NCI-H460 (cell line): ENCODE data around the gene N4BP2. TPM values are rescaled to one million over a fixed set of nuclear protein-coding genes. Genes with fewer than 3 reads are reported as not detected.
A peak's percentile ranks its signal among the peaks of the same experiment; 100 is the strongest.
"Not testable (repeated sequence)": the region's sequence is repeated elsewhere in the genome, so short reads cannot be mapped to it uniquely, and the experiment has no call there.

ENCODE experiments used
- DNase-seq: peaks from one replicate; pipeline ENCODE4 v3.0.0-alpha.2; 2016; ENCODE audit warnings: low read depth; ENCODE audit errors: extremely low read depth
- total RNA-seq: library from RNA; depleted of rRNA; stranded (reverse); fragments of >200 nt; shearing (Covaris generic); gene quantifications from 2 replicates; pipeline ENCODE4 v1.2.3, GENCODE V29; 2014

Gene N4BP2
- total RNA-seq, 1 experiment from 2014 or later, result 12.1 TPM

DNA sequence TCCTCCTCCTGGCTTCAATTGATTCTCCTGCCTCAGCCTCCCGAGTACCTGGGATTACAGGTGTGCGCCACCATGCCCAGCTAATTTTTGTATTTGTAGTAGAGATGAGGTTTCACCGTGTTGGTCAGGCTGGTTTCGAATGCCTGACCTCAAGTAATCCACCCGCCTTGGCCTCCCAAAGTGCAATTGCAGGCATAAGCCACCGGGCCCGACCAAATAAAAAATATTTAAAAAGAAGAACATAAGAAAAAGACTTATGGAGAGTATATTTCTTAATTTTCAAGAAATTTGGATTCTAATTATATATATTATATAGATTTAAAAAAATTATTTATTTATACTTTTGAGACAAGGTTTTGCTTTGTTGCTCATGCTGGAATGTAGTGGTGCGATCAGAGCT, 29.8 kb downstream of the N4BP2 start:
- DNase-seq, result no peak

DNA sequence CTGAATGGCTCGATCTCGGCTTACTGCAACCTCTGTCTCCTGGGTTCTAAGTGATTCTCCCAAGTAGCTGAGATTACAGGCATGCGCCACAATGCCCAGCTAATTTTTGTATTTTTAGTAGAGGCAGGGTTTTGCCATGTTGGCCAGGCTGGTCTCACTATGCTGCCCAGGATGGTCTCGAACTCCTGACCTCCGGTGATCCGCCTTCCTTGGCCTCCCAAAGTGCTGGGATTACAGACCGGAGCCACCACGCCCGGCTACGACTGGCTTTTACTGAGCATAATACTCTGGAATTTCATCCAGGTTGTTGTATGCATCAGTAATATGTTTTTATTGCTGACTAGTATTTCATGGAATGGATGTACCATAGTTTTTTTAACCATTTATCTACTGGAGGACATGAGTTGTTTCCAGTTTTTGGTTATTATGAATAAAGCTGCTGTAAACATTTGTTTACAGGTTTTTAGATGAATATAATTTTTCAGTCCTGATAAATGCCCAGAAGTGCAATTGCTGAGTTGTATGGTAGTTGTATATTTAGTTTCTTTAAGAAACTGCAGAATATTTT, 31.2 kb downstream of the N4BP2 start:
- DNase-seq, result no peak

DNA sequence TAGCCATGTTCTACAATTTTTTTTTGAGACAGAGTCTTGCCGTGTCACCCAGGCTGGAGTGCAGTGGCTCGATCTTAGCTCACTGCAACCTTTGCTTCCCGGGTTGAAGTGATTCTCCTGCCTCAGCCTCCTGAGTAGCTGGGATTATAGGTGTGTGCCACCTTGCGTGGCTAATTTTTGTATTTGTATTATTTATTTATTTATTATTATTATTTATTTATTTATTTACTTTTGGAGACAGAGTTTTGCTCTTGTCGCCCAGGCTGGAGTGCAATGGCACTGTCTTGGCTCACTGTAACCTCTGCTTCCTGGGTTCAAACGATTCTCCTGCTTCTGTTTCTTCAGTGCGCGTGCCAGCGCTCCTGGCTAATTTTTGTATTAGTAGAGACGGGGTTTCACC, 36.8 kb downstream of the N4BP2 start:
- DNase-seq, result not testable (repeated sequence)

DNA sequence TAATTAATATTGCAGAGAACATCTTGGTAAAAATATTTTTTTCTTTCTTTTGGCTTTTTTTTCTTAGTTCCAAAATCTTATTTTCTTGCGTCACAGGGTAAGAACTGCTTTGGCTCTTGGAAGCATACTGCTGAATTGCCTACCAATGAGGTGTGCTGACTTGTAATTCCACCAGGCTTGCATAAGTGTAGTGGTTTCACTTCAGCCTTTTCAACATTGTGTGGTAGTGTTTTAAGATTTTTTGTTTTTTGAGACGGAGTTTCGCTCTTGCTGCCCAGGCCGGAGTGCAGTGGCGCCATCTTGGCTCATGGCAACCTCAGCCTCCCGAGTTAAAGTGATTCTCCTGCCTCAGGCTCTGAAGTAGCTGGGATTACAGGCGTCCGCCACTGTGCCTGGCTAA, 42.4 kb downstream of the N4BP2 start:
- no peak for DNase-seq

DNA sequence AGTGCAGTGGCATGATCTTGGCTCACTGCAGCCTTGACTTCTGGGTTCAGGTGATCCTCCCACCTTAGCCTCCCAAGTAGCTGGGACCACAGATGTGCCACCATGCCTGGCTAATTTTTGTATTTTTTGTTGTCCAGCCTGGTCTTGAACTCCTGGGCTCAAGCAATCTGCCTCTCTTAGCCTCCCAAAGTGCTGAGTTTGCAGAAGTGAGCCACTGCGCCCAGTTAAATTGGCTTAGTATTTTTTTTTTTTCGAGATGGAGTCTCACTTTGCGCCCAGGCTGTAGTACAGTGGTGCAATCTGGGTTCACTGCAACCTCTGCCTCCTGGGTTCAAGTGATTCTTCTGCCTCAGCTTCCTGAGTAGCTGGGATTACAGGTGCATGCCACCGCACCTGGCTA, 50.5 kb downstream of the N4BP2 start:
- DNase-seq, result not testable (repeated sequence)

DNA sequence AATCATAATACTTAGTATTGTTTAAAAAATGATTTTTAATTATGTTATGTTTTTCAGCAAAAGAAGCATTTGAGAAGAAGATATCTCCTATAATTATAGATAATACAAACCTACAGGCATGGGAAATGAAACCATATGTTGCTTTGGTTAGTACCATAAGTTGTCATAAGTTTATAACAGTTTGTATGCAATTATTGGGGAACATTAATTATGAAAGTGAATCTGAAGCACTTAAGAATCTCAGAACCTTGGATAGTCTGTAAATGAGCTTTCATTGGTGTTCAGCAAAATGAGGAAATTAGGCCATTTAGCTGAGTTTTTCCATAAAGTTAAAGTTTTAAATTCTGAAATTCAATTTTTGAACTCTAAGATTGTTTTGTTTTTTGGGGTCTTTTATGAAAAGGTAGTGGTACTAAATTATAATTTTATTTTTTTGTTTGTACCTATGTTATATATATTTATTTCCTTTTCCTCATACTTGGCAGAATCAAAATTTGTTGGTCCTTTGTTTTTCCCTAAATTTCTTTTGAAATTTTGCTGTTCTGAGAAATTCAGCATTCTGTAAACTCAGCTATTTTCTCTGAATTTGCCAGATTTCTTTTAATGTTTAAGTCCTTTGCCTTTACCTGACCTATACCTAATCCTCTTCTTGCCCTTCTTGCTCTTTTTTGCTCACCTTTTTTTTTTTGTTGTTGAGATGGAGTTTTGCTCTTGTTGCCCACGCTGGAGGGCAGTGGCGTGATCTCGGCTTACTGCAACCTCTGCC, 55.6 kb downstream of the N4BP2 start:
- DNase-seq, result no peak

DNA sequence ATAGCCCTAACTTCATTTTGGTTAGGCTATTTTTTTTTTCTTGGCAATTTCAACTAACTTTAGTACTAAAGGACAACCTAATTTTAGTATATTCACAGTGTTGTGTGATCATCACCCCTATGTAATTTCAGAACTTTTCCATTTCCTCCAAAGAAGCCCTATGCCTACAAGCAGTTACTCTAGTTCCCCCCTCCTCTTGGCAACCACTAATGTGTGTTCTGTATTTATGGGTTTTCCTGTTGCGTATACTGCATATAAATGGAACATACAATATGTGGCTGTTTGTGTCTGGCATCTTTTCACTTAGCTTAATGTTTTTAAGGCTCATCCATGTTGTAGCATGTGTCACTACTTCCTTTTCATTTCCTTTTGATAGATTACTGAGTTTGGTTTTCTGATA, 57.6 kb downstream of the N4BP2 start:
- DNase-seq, result no peak

DNA sequence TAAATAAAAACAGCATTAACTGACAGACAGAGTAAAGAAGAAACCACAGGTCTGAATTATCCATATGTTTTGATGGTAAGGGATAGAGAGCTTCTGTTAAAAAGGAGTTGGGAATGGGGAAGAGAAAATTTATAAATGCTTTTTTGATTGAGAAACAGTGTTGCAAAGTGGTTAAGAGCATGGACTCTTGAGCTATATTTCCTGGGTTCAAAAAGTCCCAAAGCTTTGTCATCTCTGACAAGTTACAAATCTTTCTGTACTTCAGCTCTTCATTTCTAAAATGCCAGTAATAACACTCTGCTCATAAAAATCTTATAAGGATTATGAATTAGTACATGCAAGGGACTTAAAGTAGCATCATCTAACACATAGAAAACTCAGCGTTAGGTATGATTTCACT, 62.2 kb downstream of the N4BP2 start:
- no peak for DNase-seq

DNA sequence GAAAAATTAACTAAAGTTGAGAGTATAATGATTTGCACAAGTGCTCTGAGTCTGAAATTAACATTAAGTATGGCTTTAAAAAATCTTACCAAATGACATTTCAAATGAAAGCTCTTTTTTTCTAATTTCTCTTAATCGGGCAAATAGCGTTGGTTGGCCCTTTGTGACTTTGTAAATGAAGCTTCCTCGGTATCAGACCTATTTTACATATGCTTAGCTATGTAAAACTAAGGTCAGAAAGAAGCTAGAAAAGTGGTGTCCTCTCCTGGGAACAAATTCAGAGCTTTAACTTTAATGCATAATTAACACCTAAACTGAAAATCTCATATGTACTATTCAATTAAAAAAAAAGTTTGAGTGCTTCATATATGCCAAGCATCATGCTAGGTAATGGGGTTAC, 62.7 kb downstream of the N4BP2 start:
- DNase-seq, result no peak

DNA sequence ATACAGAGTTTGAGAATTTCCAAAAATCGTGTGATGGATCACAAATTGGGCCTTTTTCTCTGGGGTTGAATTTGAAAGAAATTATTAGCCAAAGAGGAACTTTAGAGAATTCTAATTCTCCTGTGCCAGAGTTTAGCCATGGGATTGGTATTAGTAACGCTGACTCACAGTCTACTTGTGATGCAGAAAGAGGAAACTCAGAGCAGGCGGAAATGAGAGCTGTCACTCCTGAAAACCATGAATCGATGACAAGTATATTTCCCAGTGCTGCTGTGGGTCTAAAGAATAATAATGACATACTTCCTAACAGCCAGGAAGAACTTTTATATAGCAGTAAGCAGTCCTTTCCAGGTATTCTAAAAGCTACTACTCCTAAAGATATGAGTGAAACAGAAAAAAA, 64.9 kb downstream of the N4BP2 start:
- peak; percentile 25 for DNase-seq

DNA sequence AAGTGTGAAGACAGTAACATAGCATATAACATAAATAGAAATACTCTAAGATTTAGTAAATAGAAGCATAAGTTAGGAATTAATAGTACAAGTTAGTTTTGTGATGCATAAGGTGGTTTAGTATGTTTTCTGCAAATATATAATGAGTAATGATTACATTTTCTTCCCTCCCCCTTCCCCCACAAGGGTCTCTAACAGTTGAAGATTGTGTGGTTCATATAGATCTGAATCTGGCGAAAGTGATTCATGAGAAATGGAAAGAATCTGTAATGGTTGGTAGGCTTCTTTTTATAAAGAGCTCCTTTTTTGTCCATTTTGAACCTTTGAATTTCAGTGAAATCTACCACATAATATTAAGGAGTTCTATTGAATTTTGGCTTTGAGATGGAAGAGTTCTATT, 66.3 kb downstream of the N4BP2 start:
- no peak for DNase-seq

DNA sequence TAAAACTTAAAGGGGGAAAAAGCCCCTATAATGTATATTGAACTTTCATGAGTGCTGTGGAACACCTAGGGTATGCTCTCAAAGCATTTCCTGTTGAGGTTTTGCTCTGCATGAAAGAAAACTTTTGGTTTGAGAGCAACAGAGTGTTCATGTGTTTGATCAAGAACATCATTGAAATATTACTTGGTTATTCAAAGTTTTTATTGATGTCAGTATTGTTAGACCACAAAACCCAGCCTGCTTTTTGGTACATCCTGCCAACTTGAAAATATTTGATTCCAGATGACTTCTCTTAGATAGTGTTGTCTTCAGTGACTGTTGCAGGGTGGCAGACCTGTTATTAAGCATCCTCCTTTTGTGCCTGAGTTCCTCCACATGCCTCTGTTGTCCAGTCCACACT, 68.0 kb downstream of the N4BP2 start:
- no peak for DNase-seq

DNA sequence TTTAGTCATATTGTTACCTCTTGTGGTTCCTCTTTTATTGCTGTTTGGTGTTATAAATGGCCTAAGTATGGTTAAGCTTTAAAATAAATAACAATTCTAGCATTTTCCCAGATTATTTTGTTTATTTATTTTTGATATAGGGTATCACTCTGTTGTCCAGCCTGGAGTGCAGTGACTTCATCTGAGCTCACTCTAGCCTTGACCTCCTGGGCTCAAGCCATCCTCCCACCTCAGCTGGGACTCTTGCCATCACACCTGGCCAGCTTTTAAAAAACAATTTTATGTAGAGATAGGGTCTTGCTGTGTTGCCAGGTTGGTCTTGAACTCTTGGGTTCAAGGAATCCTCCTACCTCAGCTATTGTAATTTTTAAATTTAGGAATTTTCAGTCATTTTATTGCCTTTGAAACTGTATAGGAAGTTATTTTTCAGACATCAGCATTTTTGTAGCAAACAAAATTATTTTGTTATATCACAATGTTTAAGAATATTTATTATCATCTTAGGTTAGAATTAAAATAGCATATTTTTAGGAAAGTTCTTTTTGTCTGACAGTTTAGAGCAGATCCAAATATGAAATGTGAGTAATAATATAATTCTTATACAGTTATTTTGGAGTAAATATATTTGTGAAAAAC, 73.9 kb downstream of the N4BP2 start:
- no peak for DNase-seq

DNA sequence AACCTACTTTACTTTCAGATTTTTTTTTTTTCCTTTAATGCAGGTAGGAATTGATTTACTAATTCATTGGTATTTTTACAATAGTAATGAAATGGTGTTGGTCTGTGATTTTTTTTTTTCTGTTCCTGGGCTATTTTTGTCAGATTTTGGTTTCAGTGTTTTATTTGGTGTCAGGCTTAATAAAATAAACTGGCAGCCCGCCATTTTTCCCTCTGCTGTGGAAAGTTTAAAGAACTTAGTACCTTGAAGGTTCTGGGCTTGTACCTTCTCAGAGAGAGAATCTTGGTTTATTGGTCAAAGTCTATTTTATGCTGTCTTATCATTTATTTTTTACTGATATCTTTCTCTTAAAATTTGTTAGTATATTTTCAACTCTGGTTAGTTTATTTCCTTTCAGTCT, 76.2 kb downstream of the N4BP2 start:
- DNase-seq, result no peak

DNA sequence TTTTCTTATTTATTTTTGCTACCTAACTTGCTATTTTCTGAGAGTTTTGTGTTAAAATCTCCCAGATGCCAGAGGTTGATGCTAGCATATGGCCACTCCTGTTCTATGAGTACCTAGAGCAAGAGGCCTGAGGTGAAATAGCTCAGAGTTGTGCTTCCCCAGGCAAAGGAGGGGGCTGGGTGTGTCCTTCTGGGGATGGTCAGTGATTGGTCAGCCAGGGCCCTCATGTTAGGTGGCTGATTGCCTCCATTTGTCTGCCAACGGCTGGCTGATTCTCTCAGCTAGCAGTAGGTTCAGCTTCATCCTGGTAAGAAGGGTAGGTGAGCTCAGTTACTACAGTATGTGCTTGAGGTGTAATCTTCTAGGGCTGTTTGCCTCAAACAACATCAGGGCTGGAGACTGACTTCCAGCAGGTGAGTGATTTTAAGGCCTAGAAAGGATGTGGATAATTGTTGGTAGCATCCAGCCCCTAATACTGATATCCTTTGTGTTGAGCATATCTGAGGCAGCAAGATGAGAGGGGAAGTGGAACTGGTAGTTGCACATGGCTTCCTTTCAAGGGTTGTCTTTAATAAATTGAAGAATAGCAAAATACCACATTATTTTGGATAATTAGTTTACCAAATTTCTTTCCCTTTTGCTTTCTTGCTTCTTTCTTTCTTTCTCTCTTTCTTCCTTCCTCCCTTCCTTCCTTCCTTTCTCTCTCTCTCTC, 77.7 kb downstream of the N4BP2 start:
- DNase-seq, result no peak

DNA sequence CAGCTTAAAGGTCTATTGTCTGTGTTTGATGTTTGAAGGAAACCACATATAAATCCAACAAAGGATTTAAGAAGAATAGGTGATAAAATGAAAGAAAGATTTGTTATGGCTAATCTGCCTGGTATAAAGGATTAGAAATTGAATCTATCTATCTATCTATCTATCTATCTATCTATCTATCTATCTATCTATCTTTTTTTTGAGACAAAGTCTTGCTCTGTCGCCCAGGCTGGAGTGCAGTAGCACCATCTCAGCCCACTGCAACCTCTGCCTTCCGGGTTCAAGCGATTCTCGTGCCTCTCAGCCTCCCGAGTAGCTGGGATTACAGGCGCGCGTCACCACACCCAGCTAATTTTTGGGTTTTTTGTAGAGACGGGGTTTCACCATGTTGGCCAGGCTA, 79.6 kb downstream of the N4BP2 start:
- not testable (repeated sequence) for DNase-seq

DNA sequence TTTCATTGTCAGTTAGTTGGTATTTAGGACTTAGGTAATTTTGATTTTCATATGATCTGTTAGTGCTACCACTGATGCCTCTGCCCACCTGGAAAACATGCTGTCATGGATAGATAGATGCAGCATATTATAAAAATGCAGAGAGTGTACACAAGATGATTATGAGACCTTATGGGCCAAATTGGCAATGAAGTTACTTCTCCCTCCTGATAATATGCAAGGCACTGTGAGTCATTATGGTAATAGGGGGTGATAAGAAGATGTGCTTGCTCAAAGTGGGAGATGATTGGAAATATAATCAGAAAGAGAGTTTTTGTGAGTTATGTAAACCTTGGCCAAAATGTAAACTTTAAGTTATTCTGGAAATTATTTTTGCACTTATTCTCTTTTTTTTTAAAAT, 83.5 kb downstream of the N4BP2 start:
- DNase-seq, result no peak

DNA sequence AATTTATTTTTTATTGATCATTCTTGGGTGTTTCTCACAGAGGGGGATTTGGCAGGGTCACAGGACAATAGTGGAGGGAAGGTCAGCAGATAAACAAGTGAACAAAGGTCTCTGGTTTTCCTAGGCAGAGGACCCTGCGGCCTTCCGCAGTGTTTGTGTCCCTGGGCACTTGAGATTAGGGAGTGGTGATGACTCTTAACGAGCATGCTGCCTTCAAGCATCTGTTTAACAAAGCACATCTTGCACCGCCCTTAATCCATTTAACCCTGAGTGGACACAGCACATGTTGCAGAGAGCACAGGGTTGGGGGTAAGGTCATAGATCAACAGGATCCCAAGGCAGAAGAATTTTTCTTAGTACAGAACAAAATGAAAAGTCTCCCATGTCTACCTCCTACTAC, 83.9 kb downstream of the N4BP2 start:
- DNase-seq, result not testable (repeated sequence)

DNA sequence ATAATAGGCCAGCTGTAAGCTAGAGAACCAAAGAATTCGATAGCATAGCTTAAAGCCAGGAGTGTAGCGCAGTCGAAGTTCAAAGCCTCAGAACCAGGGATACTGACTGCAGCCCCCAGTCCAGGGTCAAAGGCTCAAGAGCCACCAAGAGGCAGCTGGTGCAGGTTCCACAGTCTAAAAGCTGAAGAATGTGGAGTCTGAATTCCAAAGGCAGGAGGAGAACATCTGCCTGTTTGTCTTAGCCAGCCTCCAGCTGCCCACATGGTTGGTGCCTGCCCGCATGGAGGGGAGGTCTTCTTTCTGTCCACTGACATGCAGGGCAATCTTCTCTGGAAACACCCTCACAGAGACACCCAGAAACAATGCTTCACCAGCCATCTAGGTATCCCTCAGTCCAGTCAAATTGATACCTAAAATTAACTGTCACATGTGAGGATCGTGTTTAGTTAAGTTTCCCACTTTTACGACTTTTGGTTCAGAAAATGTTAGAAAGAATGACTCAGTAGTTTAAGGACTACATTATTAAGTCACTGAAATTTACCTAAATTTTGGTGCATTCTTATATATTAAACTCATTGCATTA, 87.4 kb downstream of the N4BP2 start:
- no peak for DNase-seq

DNA sequence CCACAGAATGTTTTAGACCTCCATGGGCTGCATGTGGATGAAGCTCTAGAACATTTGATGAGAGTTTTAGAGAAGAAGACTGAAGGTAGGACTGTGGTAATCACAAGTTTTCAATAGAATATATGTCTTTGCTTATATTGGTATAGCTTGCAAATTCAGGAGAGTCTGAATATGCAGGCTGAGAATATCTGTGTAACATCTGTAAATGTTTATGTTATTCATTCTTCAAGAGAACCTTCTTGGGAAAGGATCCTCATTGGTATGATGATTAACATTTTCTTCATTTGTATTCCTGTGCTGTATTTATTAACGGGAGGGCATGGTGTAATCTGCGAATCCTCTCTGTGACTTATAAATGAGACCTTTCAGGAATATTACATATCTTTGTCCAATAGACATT, 88.1 kb downstream of the N4BP2 start:
- DNase-seq, result no peak

DNA sequence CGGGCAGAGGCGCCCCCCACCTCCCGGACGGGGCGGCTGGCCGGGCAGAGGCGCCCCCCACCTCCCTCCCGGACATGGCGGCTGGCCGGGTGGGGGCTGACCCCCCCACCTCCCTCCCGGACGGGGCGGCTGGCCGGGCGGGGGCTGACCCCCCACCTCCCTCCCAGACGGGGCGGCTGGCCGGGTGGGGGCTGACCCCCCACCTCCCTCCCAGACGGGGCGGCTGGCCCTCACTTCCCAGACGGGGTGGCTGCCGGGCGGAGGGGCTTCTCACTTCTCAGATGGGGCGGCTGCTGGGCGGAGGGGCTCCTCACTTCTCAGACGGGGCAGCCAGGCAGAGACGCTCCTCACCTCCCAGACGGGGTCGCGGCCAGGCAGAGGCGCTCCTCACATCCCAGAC, 90.8 kb downstream of the N4BP2 start:
- not testable (repeated sequence) for DNase-seq
